K562 (cell line): Measurements from ENCODE around the gene IFFO2. TPM values are rescaled to one million over a fixed set of nuclear protein-coding genes. Genes with fewer than 3 reads are reported as not detected.

ENCODE experiments used
- ATAC-seq: fragments of 200-7000 bp; cut with Tn5 transposase; 3 replicates; pipeline ENCODE4 v1.9.1; 2020; ENCODE audit warnings: moderate library complexity
- BruUV-seq: library from RNA; stranded (reverse); fragments of 400-500 nt; replicated peaks from 2 replicates; lab custom pipeline; 2021; lab: Mats Ljungman, UMichigan
- CTCF ChIA-PET: fragments of 300-600 bp; formaldehyde crosslinking; extraction: SDS; loops from one replicate; lab custom pipeline; 2021; ENCODE audit warnings: low intra/inter-chr PET ratio; lab: Yijun Ruan, JAX
- POLR2A ChIA-PET: fragments of 300-600, 350-650 bp; sonication (Branson Sonifier 250); formaldehyde crosslinking; extraction: SDS; loops from one replicate; lab custom pipeline; 2021; ENCODE audit warnings: antibody characterized with exemption, inconsistent platforms; lab: Yijun Ruan, JAX
- DNase-seq, 4 experiments: peaks; one replicate each; pipeline versions ENCODE4 v3.0.0 to v3.0.0-alpha.2; 2011 to 2018; ENCODE audit warnings: low spot score in 3 of 4, mixed read lengths in 3 of 4; ENCODE audit errors: extremely low read depth in 1 of 4
- FAIRE-seq: peaks from 2 replicates; lab custom pipeline; 2011; peaks lifted over from hg19 to GRCh38; lab: Jason Lieb, UNC
- H2AFZ ChIP-seq: 2 replicates; pipeline ENCODE4 v1.6.0; 2011; ENCODE audit warnings: low read depth, low read length, control low read depth, inconsistent platforms
- H3K27ac ChIP-seq: fragments of 200-600 bp; 3 replicates; pipeline ENCODE4 v1.8.0; 2011; ENCODE audit warnings: low read depth, mild to moderate bottlenecking, control low read depth, inconsistent platforms, low read length, moderate library complexity, mixed read lengths; ENCODE audit errors: extremely low read depth
- H3K27me3 ChIP-seq, 2 experiments: fragments of 300-600 bp in 1 of 2; 2 replicates in 1 of 2; 3 replicates in 1 of 2; pipeline versions ENCODE4 v1.6.0 to v1.8.0; 2011; ENCODE audit warnings: inconsistent platforms in 2 of 2, low read length in 2 of 2, mild to moderate bottlenecking in 1 of 2, mixed read lengths in 1 of 2, moderate library complexity in 1 of 2; ENCODE audit not compliant: control insufficient read depth in 2 of 2, insufficient read depth in 2 of 2
- H3K36me3 ChIP-seq: fragments of 300-600 bp; 3 replicates; pipeline ENCODE4 v1.8.0; 2011; ENCODE audit warnings: mild to moderate bottlenecking, low read length, inconsistent platforms; ENCODE audit not compliant: control insufficient read depth, insufficient read depth
- H3K4me1 ChIP-seq, 2 experiments: fragments of 200-600 bp in 1 of 2; replicated peaks in 1 of 2; 2 replicates in 1 of 2; 3 replicates in 1 of 2; pipeline versions ENCODE4 v1.5.1 to v1.8.0; 2011; ENCODE audit warnings: inconsistent platforms in 2 of 2, low read length in 2 of 2, mild to moderate bottlenecking in 1 of 2, mixed read lengths in 1 of 2, moderate library complexity in 1 of 2; ENCODE audit not compliant: control insufficient read depth in 2 of 2, insufficient read depth in 2 of 2
- H3K4me2 ChIP-seq: 2 replicates; pipeline ENCODE4 v1.6.1; 2011; ENCODE audit warnings: low read length, control low read depth, inconsistent platforms, mixed read lengths; ENCODE audit not compliant: insufficient read depth
- H3K4me3 ChIP-seq: fragments of 200-600 bp; sonication (generic), shearing (Covaris generic); 2 replicates; pipeline ENCODE4 v1.5.1; 2016; ENCODE audit warnings: control low read depth, inconsistent platforms
- H3K79me2 ChIP-seq: fragments of 200-600 bp; 3 replicates; pipeline ENCODE4 v1.8.0; 2011; ENCODE audit warnings: low read length, inconsistent platforms; ENCODE audit not compliant: control insufficient read depth, insufficient read depth
- H3K9ac ChIP-seq, 2 experiments: 2 replicates each; pipeline versions ENCODE4 v1.6.0 to v1.6.1; 2011; ENCODE audit warnings: low read depth in 2 of 2, low read length in 2 of 2, control low read depth in 1 of 2, inconsistent platforms in 1 of 2, mild to moderate bottlenecking in 1 of 2, mixed read lengths in 1 of 2; ENCODE audit not compliant: insufficient read depth in 1 of 2
- H3K9me1 ChIP-seq: one replicate; pipeline ENCODE4 v1.6.0; 2011; ENCODE audit warnings: inconsistent platforms, mild to moderate bottlenecking, low read length, moderate library complexity; ENCODE audit not compliant: control insufficient read depth, insufficient read depth
- H3K9me3 ChIP-seq: replicated peaks from 2 replicates; pipeline ENCODE4 v1.5.1; 2011; ENCODE audit warnings: low read depth, low read length, inconsistent platforms; ENCODE audit not compliant: control insufficient read depth, insufficient read depth
- H4K20me1 ChIP-seq: replicated peaks from 2 replicates; pipeline ENCODE4 v1.6.1; 2011; ENCODE audit warnings: low read length, inconsistent platforms, mixed read lengths; ENCODE audit not compliant: control insufficient read depth, insufficient read depth
- NR2C1 ChIP-seq, 2 experiments: fragments of 450-650 bp; IDR thresholded peaks; 2 replicates each; pipeline ENCODE4 v1.6.1; 2017; ENCODE audit warnings: mild to moderate bottlenecking in 2 of 2, antibody characterized with exemption in 1 of 2, inconsistent platforms in 1 of 2, missing compliant biosample characterization in 1 of 2, missing genetic modification characterization in 1 of 2
- WGBS: fragments of 100-300 bp; shearing (Covaris generic); methylation state at CpG from one replicate; pipeline ENCODE4 v1.1.6; 2016; ENCODE audit warnings: low coverage, mixed read lengths; ENCODE audit not compliant: insufficient coverage; ENCODE audit errors: missing lambda C conversion rate; 5-methylcytosine and 5-hydroxymethylcytosine counted together
- in situ Hi-C: fragments of 300-500 bp; cut with MboI; formaldehyde crosslinking; loops from 4 replicates; pipeline ENCODE4 v1.15.0; 2018; ENCODE audit warnings: inconsistent platforms, mixed read lengths
- intact Hi-C: fragments of 100-400 bp; cut with micrococcal nuclease; formaldehyde crosslinking; loops from 2 replicates; pipeline ENCODE4 v1.14.2; 2022
- polyA plus RNA-seq, 8 experiments: library from polyadenylated mRNA; depleted of rRNA in 4 of 8; stranded (reverse) in 5 of 8; unstranded in 3 of 8; fragments of >200 nt; fragmentation: Nextera tagmentation in 2 of 8; fragmentation: Illumina TruSeq in 1 of 8; extraction: Ambion mirVana in 2 of 8; extraction: Trizol in 1 of 8; gene quantifications; 2 replicates each; pipeline versions ENCODE4 v1.2.1 to v1.2.3, GENCODE V29; 2011 to 2014; ENCODE audit warnings: inconsistent platforms in 1 of 8, missing spikeins in 1 of 8
- total RNA-seq, 7 experiments: library from RNA; depleted of rRNA in 6 of 7; stranded (reverse); fragments of >200 nt in 6 of 7; fragmentation: Illumina TruSeq in 2 of 7; extraction: Trizol in 2 of 7; gene quantifications; 2 replicates each; pipeline versions ENCODE4 v1.2.1 to v1.2.3, GENCODE V29; 2011 to 2021; ENCODE audit warnings: low replicate concordance in 1 of 7
- TF ChIP-seq, protein P1 (sequence below), 2 experiments: fragments of 450-650 bp in 1 of 2; IDR thresholded peaks; 2 replicates each; pipeline ENCODE4 v1.6.1; 2011 to 2017; ENCODE audit warnings: low read depth in 2 of 2, antibody characterized with exemption in 1 of 2, borderline replicate concordance in 1 of 2, low read length in 1 of 2, mild to moderate bottlenecking in 1 of 2, mixed read lengths in 1 of 2; ENCODE audit not compliant: control insufficient read depth in 1 of 2

IFFO2 gene
- total and polyA plus RNA-seq, 9 of the 15 experiments (the other 6 are each of a cell fraction or from before 2014, with no cell fraction given) = 0.15 to 1.0 (median 0.44) TPM; not detected in 2

DNA sequence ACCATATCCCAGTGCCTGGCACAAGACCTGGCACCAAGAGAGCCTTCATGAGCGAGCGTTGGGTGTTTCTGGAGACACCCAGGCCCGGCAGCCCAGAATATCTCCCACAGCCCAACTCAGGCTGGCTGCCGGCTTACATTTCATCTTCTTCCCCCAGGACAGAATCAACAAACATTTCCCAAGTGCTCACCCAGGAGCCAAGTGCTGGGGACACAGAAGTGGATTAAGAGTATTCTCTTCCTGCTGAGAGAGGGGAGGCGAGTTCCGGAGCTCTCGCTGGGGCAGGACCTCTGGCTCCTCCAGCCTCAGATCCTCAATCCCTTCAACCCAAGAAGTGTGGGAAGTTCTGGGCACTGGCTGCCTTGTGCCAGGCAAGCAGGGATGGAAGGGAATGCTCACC lies 23.6 kb downstream of the IFFO2 start (continued):
- TF ChIP-seq, protein P1, sequence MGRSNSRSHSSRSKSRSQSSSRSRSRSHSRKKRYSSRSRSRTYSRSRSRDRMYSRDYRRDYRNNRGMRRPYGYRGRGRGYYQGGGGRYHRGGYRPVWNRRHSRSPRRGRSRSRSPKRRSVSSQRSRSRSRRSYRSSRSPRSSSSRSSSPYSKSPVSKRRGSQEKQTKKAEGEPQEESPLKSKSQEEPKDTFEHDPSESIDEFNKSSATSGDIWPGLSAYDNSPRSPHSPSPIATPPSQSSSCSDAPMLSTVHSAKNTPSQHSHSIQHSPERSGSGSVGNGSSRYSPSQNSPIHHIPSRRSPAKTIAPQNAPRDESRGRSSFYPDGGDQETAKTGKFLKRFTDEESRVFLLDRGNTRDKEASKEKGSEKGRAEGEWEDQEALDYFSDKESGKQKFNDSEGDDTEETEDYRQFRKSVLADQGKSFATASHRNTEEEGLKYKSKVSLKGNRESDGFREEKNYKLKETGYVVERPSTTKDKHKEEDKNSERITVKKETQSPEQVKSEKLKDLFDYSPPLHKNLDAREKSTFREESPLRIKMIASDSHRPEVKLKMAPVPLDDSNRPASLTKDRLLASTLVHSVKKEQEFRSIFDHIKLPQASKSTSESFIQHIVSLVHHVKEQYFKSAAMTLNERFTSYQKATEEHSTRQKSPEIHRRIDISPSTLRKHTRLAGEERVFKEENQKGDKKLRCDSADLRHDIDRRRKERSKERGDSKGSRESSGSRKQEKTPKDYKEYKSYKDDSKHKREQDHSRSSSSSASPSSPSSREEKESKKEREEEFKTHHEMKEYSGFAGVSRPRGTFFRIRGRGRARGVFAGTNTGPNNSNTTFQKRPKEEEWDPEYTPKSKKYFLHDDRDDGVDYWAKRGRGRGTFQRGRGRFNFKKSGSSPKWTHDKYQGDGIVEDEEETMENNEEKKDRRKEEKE (IDR thresholded peaks at IDR 0.05; ENCODE audit: borderline replicate concordance in 1 of 2, control insufficient read depth in 1 of 2, low read depth in 2 of 2, low read length in 1 of 2) = no peak

DNA sequence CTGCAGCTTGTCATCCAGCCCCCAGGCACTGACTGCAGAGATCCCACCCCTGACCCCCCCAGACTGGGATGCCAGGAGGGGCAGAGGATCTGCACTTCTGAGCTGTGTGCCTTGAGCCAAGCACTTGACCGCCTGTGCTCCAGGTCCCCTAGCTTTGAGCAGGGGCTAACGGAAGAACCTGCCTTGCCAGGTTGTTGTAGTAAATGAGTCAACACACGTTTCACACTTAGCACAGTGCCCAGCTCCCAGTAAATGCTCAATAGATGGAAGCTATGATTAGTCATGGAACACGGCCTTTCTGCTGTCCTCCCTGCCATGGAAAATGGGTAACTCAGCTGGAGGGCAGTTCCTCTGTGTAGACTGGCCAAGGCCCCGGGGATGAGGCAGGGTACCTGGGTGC lies 24.1 kb downstream of the IFFO2 start:
- no peak for TF ChIP-seq NR2C1 (IDR thresholded peaks at IDR 0.05)
- no peak for TF ChIP-seq NR2C1 (tag; IDR thresholded peaks at IDR 0.05)
- ChIA-PET POLR2A (no interaction called here), CTCF (no interaction called here)
- Histone ChIP-seq H3K27me3 (peaks cover 13 to 53% of the 10 kb centered on the region in 2 experiments), H3K36me3 (no peaks in the 10 kb centered on the region), H3K4me3 (no peak overlapping the region), H3K27ac (no peak overlapping the region), H3K4me2 (no peak overlapping the region), H2AFZ (no peak overlapping the region), H3K79me2 (no peaks in the 10 kb centered on the region), H4K20me1 (peaks cover 9% of the 10 kb centered on the region; the same call in 1 of the 2 replicates), H3K4me1 (peaks cover 7 to 8% of the 10 kb centered on the region in 2 experiments; a peak in 4 of 5 replicates), H3K9ac (no peak overlapping the region), H3K9me1 (no peaks in the 10 kb centered on the region), H3K9me3 (no peaks in the 10 kb centered on the region)
- no peak for ATAC-seq
- no peak for FAIRE-seq
- in situ Hi-C loops (no loop called here), intact Hi-C loops (no loop called here)
- no TSS peak for BruUV-seq
- 0% methylated on average over 5 of the region's 5 CpGs for WGBS
- no peak for DNase-seq
